Islet precursor cell (in vitro differentiated cells): Measurements from ENCODE around the gene OGA.

Source experiments
- DNase-seq: peaks from one replicate; pipeline ENCODE4 v3.0.0-alpha.2; 2018

OGA gene

DNA sequence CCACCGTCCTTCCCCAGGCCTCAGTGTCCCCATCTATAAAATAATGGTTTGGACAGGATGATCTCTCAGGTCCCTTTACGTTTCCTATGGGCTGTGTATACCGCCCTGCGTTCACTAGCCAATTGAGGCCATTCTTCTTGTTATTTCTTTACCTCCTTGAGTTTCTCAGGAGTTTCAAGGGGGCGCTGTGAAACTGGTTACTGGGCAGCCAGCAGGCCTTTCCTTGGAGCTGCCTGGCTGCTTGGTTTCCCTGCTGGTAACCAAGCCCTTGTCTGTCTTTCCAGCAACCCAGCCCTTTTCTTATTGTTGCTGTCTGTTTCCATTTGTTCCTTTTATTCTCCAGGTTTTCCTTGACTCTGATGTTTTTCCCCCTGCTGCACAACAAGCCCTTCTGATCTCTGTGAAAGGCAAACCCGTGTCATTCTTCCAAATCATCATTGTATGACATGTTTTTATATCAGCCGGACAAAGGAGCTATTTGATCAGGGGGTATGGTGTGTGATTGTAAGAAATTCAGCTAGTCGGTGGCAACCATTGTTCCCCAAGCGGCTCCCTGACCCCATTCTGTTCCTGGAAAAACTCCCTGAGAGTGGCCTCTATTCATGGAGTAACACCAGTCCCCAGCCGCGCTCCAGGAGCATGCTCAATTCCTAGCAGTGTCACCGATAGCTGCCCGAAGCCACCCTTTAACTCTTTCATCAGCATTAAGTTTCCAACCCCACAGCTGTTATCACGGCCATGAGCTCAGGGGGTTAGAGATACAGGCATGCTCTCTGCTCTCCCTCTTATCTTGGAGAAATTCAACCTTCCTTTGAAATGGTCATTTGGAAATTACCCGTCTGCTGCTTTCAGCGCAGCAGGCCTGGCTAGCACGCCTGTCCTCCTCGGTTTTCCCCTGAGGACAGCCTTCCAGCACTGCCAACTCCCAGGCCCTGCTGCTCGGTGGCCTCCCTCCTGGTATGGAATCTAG lies 68.9 kb downstream of the OGA start:
- peak; percentile 68 for DNase-seq

DNA sequence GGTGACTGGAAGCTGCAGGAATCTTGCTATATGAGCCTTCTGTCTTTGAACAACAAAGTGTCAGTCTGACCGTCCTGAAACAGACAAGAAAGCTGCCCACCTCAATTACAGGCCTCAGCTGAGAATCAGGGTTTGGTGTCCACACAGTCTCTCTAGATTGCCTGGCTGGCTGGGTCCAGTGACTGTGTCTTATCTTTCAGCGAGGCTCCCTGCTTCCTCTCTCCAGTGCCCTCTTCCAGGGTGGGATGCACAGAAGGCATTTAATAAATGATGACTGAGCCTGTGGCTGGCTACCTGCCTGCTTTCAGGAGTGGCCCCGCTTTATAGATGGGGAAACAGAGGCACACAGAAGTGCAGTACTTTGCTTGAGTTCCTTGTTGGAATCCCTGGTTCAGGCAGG lies 69.7 kb downstream of the OGA start:
- DNase-seq, result no peak

DNA sequence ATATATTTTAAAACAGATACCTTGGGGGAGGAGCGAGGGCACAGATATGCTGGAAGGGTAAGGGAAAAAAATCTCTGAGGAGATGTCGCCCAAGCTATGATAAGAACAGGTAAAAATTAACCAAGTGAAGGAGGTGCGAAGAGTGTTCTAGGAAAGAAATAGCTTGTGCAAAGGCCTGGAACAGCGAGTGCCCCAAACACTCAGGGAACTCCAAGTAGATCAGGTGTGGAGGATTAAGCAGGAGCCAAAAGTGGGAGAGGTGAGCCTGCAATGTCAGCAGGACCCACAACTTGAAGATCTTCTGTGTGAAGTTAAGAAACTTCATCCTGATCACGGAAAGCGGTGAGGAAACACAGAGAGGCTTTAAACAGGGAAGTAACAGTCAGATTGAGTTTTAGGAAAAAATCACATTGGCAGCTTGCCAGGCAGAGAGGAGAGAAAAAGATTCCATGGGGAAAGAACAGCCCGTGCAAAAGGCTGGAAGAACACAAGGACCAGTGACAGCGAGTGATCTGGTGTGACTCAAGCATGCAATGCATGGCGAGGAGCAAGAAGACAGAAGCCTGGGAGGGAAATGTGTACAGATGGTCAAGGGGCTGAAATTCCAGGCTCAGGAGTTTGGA lies 73.1 kb downstream of the OGA start:
- no peak for DNase-seq

DNA sequence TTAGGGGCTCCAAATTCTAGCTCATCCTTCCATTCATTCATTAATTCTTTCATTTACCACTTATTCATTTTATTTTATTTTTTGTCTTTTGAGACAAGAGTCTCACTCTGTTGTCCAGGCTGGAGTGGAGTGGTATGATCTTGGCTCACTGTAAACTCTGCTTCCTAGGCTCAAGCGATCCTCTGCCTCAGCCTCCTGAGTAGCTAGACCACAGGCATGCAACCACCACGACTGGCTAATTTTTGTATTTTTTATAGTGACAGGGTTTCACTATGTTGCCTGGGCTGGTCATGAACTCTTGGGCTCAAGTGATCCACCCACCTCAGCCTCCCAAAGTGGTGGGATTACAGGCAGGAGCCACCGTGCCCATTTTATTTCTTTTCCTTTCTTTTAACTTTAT lies 74.0 kb downstream of the OGA start:
- DNase-seq, result no peak

DNA sequence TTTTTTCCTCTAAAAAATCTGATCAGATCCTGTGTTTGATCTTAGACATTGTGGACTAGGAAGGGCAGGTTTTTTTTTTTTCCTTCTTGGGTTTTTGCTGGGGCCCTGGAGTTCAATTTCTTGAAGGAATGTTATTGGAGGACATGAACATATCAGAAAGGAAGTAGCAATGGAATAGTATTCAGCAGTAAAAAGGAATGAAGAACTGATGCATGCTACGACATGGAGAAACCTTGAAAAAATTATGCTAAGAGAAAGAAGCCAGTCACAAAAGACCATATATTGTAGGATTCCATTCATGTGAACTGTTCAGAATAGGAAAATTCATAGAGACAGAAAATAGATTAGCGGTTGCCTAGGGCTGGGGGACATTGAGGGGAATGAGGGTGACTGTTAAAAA lies 76.3 kb downstream of the OGA start:
- no peak for DNase-seq

DNA sequence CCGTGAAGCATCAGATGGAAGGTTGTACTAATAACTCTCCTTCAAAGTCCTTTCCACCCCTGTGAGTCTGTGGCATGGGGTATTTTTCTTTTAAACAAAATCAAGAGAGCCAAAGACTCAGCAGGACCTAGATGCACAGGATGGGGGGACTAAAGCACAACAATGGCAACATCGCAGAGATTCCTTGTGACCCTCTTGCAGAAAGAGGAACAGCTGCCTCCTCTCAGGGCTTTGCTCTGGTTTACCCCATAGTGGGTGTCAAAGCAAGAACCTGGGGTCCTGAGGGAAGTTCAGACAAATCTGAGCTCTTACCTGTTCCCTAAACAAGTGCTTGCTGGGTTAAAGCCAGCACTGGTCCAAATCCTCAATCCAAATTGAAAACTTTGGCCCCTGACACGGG lies 81.6 kb downstream of the OGA start:
- DNase-seq, result no peak
